ENCODE results near the gene PRM2.

GRCh38 chr16:11277607-11278337 is 1.5 kb upstream of the PRM2 start:
- TF ChIP-seq CTCF (IDR thresholded peaks at IDR 0.05) = no peak
- TF ChIP-seq POLR2A (IDR thresholded peaks at IDR 0.05) = no peak
- no peak for TF ChIP-seq POLR2AphosphoS5 (IDR thresholded peaks at IDR 0.05)

Data from breast epithelium (tissue), 3 donors.